ENCODE measurements around the gene VAPA. TPM values are rescaled to one million over a fixed set of nuclear protein-coding genes. Genes with fewer than 3 reads are reported as not detected.
"Not testable (repeated sequence)": the region's sequence is repeated elsewhere in the genome, so short reads cannot be mapped to it uniquely, and the experiment has no call there.

Gene VAPA
- total RNA-seq, 1 donor from 2014 or later: 127 TPM

DNA sequence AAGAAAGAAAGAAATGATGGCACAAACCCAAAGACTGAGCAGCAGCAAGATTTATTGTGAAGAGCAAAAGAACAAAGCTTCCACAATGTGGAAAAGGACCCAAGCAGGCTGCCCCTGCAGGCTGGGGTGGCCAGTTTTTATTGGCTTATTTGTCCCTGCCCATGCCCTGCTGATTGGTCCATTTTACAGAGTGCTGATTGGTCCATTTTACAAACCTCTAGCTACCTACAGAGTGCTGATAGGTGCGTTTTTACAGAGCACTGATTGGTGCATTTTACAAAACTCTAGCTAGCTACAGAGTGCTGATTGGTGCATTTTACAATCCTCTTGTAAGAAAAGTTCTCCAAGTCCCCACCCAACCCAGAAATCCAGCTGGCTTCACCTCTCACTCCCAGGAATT, 1.5 kb upstream of the VAPA start:
- H3K27ac ChIP-seq (ENCODE audit: low read depth, low read length); H3K36me3 ChIP-seq (ENCODE audit: control insufficient read depth in 3 of 3, insufficient read depth in 3 of 3, low read length in 3 of 3); H3K9me3 ChIP-seq (ENCODE audit: control insufficient read depth in 3 of 3, low read length in 3 of 3); H3K27me3 ChIP-seq (ENCODE audit: control insufficient read depth in 3 of 3, insufficient read depth in 3 of 3, low read length in 3 of 3); H3K4me3 ChIP-seq (ENCODE audit: low read length in 3 of 3); H3K9ac ChIP-seq (ENCODE audit: low read depth in 1 of 3, low read length in 3 of 3): not testable (repeated sequence)
- peaks cover 13 to 22% (median 18%) of the 10 kb centered on the region in 3 donors for H3K4me1 ChIP-seq (ENCODE audit: control insufficient read depth in 3 of 3, insufficient read depth in 3 of 3, low read length in 3 of 3)

DNA sequence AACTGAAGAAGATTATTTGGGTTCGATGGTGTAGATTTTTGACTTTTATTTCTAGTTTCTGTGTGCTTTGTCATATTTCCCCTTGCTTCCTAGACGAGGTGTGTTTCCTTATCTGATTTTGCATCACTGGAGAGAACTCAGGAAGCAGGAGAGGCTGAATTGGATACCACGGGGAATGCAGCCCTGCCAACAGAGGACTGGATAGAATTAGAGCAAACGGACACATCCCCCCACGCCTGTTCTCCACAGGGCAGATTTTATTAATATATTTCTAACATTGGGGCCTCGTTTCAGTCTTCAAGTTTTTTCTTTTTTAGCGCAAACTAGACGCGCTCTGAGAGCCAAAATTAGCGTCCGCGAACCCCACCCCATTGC, 678 bp upstream of the VAPA start:
- peak overlapping the region; percentile 85 to 97 (median 96) for H3K9ac ChIP-seq (ENCODE audit: low read depth in 1 of 3, low read length in 3 of 3)
- H3K27ac ChIP-seq (ENCODE audit: low read depth, low read length): peak overlapping the region; percentile 99
- no peaks in the 10 kb centered on the region for H3K27me3 ChIP-seq (ENCODE audit: control insufficient read depth in 3 of 3, insufficient read depth in 3 of 3, low read length in 3 of 3)
- no peaks in the 10 kb centered on the region for H3K9me3 ChIP-seq (ENCODE audit: control insufficient read depth in 3 of 3, low read length in 3 of 3)
- H3K36me3 ChIP-seq (ENCODE audit: control insufficient read depth in 3 of 3, insufficient read depth in 3 of 3, low read length in 3 of 3): no peaks in the 10 kb centered on the region
- H3K4me3 ChIP-seq (ENCODE audit: low read length in 3 of 3): peak overlapping the region; percentile 96 to 98 (median 97)
- H3K4me1 ChIP-seq (ENCODE audit: control insufficient read depth in 3 of 3, insufficient read depth in 3 of 3, low read length in 3 of 3): peaks cover 19 to 26% (median 23%) of the 10 kb centered on the region in 3 donors

DNA sequence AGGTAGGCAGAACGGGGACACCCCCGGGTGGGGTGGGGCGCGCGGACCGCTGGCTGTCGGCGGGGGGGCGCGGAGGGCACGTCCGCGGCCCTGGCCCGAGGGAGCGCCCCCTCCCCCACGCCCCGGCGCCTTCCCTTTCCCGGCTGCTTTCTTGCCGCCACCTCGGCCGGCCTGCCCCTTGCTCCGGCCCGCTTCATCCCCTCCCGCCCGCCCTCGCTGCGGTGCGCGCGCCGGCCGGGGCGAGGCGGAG, 443 bp downstream of the VAPA start:
- H3K9ac ChIP-seq (ENCODE audit: low read depth in 1 of 3, low read length in 3 of 3): peak overlapping the region; percentile 96 to 98 (median 97)
- H3K36me3 ChIP-seq (ENCODE audit: control insufficient read depth in 3 of 3, insufficient read depth in 3 of 3, low read length in 3 of 3): no peaks in the 10 kb centered on the region
- no peaks in the 10 kb centered on the region for H3K27me3 ChIP-seq (ENCODE audit: control insufficient read depth in 3 of 3, insufficient read depth in 3 of 3, low read length in 3 of 3)
- peak overlapping the region; percentile 77 to 98 (median 97) for H3K4me3 ChIP-seq (ENCODE audit: low read length in 3 of 3)
- H3K27ac ChIP-seq (ENCODE audit: low read depth, low read length): peak overlapping the region; percentile 99
- H3K4me1 ChIP-seq (ENCODE audit: control insufficient read depth in 3 of 3, insufficient read depth in 3 of 3, low read length in 3 of 3): peaks cover 30 to 35% (median 32%) of the 10 kb centered on the region in 3 donors
- H3K9me3 ChIP-seq (ENCODE audit: control insufficient read depth in 3 of 3, low read length in 3 of 3): no peaks in the 10 kb centered on the region

DNA sequence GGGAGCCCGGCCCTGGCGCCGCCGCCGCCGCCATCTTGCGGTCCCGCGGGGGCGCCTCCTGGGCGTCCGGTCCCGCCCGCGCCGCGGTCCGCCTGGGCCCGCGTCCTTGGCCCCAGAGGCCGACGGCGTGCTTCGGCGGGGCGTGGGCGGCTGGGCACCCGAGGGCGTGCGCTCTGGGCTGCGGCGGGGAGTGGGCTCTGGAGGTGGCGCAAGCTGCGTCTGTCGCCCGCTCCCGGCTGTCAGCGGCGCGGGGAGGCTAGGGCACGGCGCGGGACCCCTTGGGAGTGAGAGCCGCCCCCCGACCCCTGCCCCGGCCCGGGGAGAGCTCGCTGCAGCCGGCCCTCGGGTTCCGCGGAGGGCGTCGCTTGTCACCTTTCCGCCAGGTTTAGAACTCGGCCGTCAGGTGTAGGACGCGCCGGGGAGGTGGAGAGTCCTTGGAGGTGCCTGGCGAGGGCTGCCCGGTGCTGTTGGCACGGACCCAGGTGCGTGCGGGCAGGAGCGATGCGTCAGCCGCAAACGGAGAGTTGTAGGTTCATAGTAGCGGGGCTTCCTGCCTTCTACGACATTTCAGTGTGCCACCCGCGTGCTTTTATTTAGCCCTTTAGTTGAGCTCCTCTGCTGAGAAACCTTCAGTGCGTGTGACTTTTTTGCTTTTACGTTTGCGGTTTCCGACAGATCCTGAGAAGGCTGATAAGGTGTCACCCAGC, 921 bp downstream of the VAPA start:
- Histone ChIP-seq H3K9ac (ENCODE audit: low read depth in 1 of 3, low read length in 3 of 3) (peak overlapping the region; percentile 87 to 93 (median 90)), H3K27ac (ENCODE audit: low read depth, low read length) (peak overlapping the region; percentile 99), H3K27me3 (ENCODE audit: control insufficient read depth in 3 of 3, insufficient read depth in 3 of 3, low read length in 3 of 3) (no peaks in the 10 kb centered on the region), H3K9me3 (ENCODE audit: control insufficient read depth in 3 of 3, low read length in 3 of 3) (no peaks in the 10 kb centered on the region), H3K4me3 (ENCODE audit: low read length in 3 of 3) (peak overlapping the region; percentile 85 to 98 (median 91)), H3K4me1 (ENCODE audit: control insufficient read depth in 3 of 3, insufficient read depth in 3 of 3, low read length in 3 of 3) (peaks cover 35 to 39% (median 37%) of the 10 kb centered on the region in 3 donors), H3K36me3 (ENCODE audit: control insufficient read depth in 3 of 3, insufficient read depth in 3 of 3, low read length in 3 of 3) (no peaks in the 10 kb centered on the region)

DNA sequence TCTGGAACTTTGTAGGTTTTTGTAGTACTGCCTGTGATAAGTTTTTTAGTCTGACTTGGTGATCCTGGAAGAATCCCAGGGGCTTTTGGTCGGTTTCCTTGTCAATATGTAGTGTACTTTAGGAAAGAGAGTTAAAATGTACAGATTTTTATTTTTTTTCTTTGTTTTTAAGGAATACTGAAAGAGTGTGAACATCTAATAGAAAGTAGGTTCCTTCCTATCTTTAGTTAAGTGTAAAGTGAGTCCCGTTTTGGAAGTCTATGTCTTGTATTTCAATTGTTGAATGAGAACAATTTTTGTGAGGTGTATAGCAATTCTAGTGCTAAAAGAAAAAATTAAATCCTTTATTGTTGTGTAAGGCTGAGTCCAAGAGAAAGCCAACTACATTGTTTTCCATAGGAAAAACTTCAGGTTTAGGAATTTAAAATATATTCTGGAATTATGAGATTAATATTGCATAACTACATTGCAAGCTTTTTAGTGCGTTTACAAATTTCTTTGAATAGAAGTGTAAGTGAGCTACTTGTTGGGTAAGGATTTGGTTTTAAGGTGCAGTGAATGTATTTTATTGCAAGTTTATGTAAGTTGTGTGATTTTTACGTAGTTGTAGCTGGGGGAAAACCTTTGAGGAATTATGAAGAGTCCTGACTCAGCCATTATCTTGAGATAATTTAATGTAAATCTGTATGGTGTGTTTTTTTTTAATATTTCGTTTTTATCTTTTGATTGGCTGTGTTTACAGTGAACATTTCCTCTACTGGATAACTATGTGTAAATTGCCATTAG, 1.7 kb downstream of the VAPA start:
- Histone ChIP-seq H3K27ac (ENCODE audit: low read depth, low read length) (peak overlapping the region; percentile 99), H3K9ac (ENCODE audit: low read depth in 1 of 3, low read length in 3 of 3) (peak overlapping the region; percentile 87 to 93 (median 90)), H3K9me3 (ENCODE audit: control insufficient read depth in 3 of 3, low read length in 3 of 3) (no peaks in the 10 kb centered on the region), H3K4me1 (ENCODE audit: control insufficient read depth in 3 of 3, insufficient read depth in 3 of 3, low read length in 3 of 3) (peaks cover 39 to 43% (median 41%) of the 10 kb centered on the region in 3 donors), H3K4me3 (ENCODE audit: low read length in 3 of 3) (peak overlapping the region; percentile 85 to 98 (median 91)), H3K36me3 (ENCODE audit: control insufficient read depth in 3 of 3, insufficient read depth in 3 of 3, low read length in 3 of 3) (no peaks in the 10 kb centered on the region), H3K27me3 (ENCODE audit: control insufficient read depth in 3 of 3, insufficient read depth in 3 of 3, low read length in 3 of 3) (no peaks in the 10 kb centered on the region)

DNA sequence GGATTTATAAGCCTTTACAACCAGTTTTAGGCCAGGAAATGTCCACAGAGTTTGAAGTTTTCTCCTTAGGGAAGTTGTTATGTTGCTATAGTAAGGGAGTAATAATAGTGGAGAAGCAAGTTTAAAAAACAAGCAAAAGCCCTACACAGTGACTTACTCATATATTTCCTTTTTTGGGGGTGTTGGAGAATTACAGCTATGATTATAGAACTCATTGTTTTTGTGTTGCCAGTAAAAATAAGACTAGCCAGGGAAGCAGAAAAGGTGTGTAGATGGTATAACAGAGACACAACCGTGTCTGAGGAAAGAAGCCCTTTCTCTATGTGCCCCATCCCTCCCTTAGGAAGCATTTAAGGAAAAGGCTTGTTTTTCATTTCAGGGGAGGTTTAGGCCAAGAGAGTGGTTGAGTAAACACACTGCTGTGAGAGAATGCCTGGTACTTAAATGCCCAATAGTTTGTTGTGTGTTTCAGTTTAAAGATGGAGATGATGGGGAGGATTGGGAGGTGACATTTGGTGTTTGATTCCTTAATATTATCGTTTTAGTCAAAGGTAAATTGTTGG, 2.3 kb downstream of the VAPA start:
- Histone ChIP-seq H3K27ac (ENCODE audit: low read depth, low read length) (peak overlapping the region; percentile 99), H3K9ac (ENCODE audit: low read depth in 1 of 3, low read length in 3 of 3) (peak overlapping the region in 2 of 3 donors; percentile 28 to 93), H3K36me3 (ENCODE audit: control insufficient read depth in 3 of 3, insufficient read depth in 3 of 3, low read length in 3 of 3) (no peaks in the 10 kb centered on the region), H3K27me3 (ENCODE audit: control insufficient read depth in 3 of 3, insufficient read depth in 3 of 3, low read length in 3 of 3) (no peaks in the 10 kb centered on the region), H3K4me1 (ENCODE audit: control insufficient read depth in 3 of 3, insufficient read depth in 3 of 3, low read length in 3 of 3) (peaks cover 41 to 48% (median 46%) of the 10 kb centered on the region in 3 donors), H3K9me3 (ENCODE audit: control insufficient read depth in 3 of 3, low read length in 3 of 3) (no peaks in the 10 kb centered on the region), H3K4me3 (ENCODE audit: low read length in 3 of 3) (peak overlapping the region; percentile 85 to 98 (median 91))

DNA sequence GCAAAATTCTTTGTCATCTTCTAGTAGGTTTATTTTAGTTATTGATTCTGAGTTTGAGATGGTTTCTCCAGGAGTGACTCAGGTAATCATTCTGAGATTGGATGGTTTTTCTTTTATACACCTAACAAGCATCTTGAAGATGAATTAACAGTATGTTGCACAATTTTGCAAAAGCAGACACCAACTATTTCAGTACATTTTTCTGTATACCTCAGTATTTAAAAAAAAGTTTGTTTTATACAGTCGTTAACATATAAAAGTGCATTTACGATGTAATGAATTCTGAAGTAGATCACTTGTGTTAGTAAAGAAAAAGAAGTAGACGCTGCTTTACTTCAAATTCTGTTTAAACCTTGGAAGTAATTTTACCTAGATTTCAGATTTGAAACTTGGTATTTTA, 3.0 kb downstream of the VAPA start:
- Histone ChIP-seq H3K27ac (ENCODE audit: low read depth, low read length) (no peak overlapping the region), H3K4me3 (ENCODE audit: low read length in 3 of 3) (no peak overlapping the region), H3K9me3 (ENCODE audit: control insufficient read depth in 3 of 3, low read length in 3 of 3) (no peaks in the 10 kb centered on the region), H3K4me1 (ENCODE audit: control insufficient read depth in 3 of 3, insufficient read depth in 3 of 3, low read length in 3 of 3) (peaks cover 41 to 48% (median 46%) of the 10 kb centered on the region in 3 donors), H3K27me3 (ENCODE audit: control insufficient read depth in 3 of 3, insufficient read depth in 3 of 3, low read length in 3 of 3) (no peaks in the 10 kb centered on the region), H3K36me3 (ENCODE audit: control insufficient read depth in 3 of 3, insufficient read depth in 3 of 3, low read length in 3 of 3) (no peaks in the 10 kb centered on the region), H3K9ac (ENCODE audit: low read depth in 1 of 3, low read length in 3 of 3) (no peak overlapping the region)

DNA sequence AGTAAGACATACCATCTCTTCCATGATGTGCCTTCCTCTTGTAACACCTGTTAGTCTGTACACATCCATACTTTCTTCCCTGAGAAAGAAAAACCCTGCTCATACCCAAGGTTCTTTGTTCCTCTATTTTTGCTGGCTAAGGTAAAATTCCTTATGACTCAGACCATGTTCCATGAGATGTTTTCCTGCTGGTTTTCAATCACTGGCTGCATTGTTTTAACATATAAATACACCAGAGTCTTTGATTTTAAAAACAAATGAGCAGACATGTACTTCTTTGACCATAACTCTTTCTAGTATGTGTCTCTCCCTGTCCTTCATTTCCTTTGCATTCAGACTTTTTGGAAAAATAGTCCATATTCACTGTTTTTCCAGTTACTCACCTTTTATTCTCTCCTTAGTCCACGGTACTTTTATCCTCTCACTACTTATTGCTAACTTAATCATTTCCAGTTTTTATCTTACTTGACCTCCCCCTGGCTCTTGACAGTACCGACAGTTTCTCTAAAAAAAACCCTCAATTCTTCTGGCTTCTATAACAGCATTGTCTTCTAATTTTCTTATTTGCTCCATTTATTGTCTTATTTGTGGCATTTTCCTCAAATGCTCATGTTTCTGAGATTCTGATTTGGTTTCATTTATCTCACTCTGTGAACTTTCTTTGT, 4.3 kb downstream of the VAPA start:
- Histone ChIP-seq H3K4me3 (ENCODE audit: low read length in 3 of 3) (peak overlapping the region in 1 of 3 donors; percentile 19), H3K27ac (ENCODE audit: low read depth, low read length) (no peak overlapping the region), H3K9ac (ENCODE audit: low read depth in 1 of 3, low read length in 3 of 3) (peak overlapping the region in 2 of 3 donors; percentile 17 to 26), H3K9me3 (ENCODE audit: control insufficient read depth in 3 of 3, low read length in 3 of 3) (no peaks in the 10 kb centered on the region), H3K36me3 (ENCODE audit: control insufficient read depth in 3 of 3, insufficient read depth in 3 of 3, low read length in 3 of 3) (no peaks in the 10 kb centered on the region), H3K27me3 (ENCODE audit: control insufficient read depth in 3 of 3, insufficient read depth in 3 of 3, low read length in 3 of 3) (no peaks in the 10 kb centered on the region), H3K4me1 (ENCODE audit: control insufficient read depth in 3 of 3, insufficient read depth in 3 of 3, low read length in 3 of 3) (peaks cover 39 to 46% (median 44%) of the 10 kb centered on the region in 3 donors)

DNA sequence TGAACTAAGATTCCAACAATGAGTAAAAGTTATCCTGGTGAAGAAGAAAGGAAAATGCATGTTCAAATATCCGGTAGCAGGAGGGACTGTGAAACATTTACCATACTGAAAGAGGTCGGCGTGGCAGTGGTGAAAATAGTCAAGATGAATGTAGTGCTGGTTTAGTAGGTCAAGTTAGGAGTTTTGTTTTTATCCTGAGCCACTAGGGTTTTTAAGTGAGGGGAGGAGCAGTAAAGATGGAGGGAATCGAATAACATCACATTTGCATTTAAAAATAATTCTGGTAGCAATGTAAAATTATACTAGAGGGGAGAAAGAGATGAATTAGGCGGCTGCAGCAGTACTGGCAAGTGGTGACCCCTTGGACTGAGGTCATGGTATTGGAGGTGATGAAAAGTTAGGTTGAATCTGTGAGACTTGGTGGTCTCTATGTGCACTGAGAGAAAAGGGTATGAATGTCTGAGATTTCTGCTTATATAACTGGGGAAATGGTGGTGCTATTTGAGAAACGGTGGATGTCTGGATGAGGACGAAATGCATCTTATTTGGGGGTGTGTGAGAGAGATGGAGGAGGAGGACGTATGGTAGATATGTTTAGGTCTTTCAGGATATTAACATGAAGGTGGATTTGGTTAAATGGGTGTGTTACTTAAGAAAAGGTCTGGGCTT, 5.9 kb downstream of the VAPA start:
- H3K4me3 ChIP-seq (ENCODE audit: low read length in 3 of 3): no peak overlapping the region
- H3K27ac ChIP-seq (ENCODE audit: low read depth, low read length): no peak overlapping the region
- no peak overlapping the region for H3K9ac ChIP-seq (ENCODE audit: low read depth in 1 of 3, low read length in 3 of 3)
- no peaks in the 10 kb centered on the region for H3K27me3 ChIP-seq (ENCODE audit: control insufficient read depth in 3 of 3, insufficient read depth in 3 of 3, low read length in 3 of 3)
- no peaks in the 10 kb centered on the region for H3K9me3 ChIP-seq (ENCODE audit: control insufficient read depth in 3 of 3, low read length in 3 of 3)
- H3K36me3 ChIP-seq (ENCODE audit: control insufficient read depth in 3 of 3, insufficient read depth in 3 of 3, low read length in 3 of 3): no peaks in the 10 kb centered on the region
- peaks cover 41 to 47% (median 46%) of the 10 kb centered on the region in 3 donors for H3K4me1 ChIP-seq (ENCODE audit: control insufficient read depth in 3 of 3, insufficient read depth in 3 of 3, low read length in 3 of 3)

All from skeletal muscle tissue (tissue), 4 donors.